ENCODE data around the gene TLL2.

- TF ChIP-seq CTCF (IDR thresholded peaks at IDR 0.05) (no peak), POLR2A (IDR thresholded peaks at IDR 0.05) (no peak)
Observed at GRCh38 chr10:96507044-96507443, 6.7 kb downstream of the TLL2 start.
